ENCODE results near the gene YY1AP1. TPM values are rescaled to one million over a fixed set of nuclear protein-coding genes. Genes with fewer than 3 reads are reported as not detected.

YY1AP1 gene
- total RNA-seq, 1 experiment from 2014 or later = 40.3 TPM

DNA sequence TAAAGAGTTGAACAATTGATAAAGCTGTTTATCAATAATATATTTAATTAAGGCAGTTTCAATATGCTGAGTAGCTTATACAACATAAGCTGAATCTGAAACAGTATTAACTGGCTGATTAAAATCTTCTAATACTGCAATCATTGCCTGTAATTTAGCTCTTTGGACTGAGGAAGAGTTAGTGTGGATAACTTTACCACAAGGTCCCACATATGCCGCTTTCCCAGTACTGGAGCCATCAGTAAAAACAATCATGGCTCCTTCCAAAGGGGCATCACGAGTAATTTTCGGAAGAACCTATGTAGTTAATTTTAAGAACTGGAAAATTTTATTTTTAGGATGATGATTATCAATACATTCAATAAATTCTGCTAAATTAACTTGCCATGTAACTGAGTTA lies 7.0 kb upstream of the YY1AP1 start:
- ChIA-PET RAD21 (ENCODE audit: low non-redundant PET in 1 of 2, low total read pairs in 2 of 2, uncharacterized antibody in 2 of 2, unreplicated experiment in 2 of 2) (no interaction called here), POLR2A (no interaction called here), CTCF (no interaction called here)
- TF ChIP-seq SRF (IDR thresholded peaks at IDR 0.05; ENCODE audit: low read depth) = no peak
- TF ChIP-seq, protein P1, sequence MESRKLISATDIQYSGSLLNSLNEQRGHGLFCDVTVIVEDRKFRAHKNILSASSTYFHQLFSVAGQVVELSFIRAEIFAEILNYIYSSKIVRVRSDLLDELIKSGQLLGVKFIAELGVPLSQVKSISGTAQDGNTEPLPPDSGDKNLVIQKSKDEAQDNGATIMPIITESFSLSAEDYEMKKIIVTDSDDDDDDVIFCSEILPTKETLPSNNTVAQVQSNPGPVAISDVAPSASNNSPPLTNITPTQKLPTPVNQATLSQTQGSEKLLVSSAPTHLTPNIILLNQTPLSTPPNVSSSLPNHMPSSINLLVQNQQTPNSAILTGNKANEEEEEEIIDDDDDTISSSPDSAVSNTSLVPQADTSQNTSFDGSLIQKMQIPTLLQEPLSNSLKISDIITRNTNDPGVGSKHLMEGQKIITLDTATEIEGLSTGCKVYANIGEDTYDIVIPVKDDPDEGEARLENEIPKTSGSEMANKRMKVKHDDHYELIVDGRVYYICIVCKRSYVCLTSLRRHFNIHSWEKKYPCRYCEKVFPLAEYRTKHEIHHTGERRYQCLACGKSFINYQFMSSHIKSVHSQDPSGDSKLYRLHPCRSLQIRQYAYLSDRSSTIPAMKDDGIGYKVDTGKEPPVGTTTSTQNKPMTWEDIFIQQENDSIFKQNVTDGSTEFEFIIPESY (IDR thresholded peaks at IDR 0.05; ENCODE audit: extremely low read depth, insufficient replicate concordance, low read length) = no peak
- no peak for TF ChIP-seq FOSL1 (IDR thresholded peaks at IDR 0.05; ENCODE audit: low read depth)
- no peak for TF ChIP-seq EGR1 (IDR thresholded peaks at IDR 0.05; ENCODE audit: low read depth)
- TF ChIP-seq EZH2 (IDR thresholded peaks at IDR 0.05) = no peak
- no peak for TF ChIP-seq CEBPB (IDR thresholded peaks at IDR 0.05; ENCODE audit: low read depth)
- no peak for TF ChIP-seq SP1 (IDR thresholded peaks at IDR 0.05; ENCODE audit: low read depth)
- TF ChIP-seq, protein P2, sequence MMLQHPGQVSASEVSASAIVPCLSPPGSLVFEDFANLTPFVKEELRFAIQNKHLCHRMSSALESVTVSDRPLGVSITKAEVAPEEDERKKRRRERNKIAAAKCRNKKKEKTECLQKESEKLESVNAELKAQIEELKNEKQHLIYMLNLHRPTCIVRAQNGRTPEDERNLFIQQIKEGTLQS (IDR thresholded peaks at IDR 0.05) = no peak
- no peak for TF ChIP-seq TCF7L2 (IDR thresholded peaks at IDR 0.05; ENCODE audit: borderline replicate concordance, extremely low read depth, insufficient read depth, insufficient read length)
- Histone ChIP-seq H3K36me3 (ENCODE audit: control insufficient read depth in 1 of 2, insufficient read depth in 2 of 2, low read length in 2 of 2) (peaks cover 5 to 43% of the 10 kb centered on the region in 2 experiments), H4K20me1 (ENCODE audit: insufficient read depth) (peaks cover 4% of the 10 kb centered on the region; the same call in 1 of the 2 replicates), H3K4me1 (ENCODE audit: control insufficient read depth in 1 of 2, insufficient read depth in 2 of 2, low read length in 2 of 2) (no peaks in the 10 kb centered on the region; a peak in 1 of 4 replicates), H3K27me3 (ENCODE audit: insufficient read depth, low read length) (no peaks in the 10 kb centered on the region), H3K4me3 (replicated peaks in 1 of 2; ENCODE audit: low read depth in 1 of 2, low read length in 2 of 2) (no peak overlapping the region), H3K9ac (ENCODE audit: low read length) (no peak overlapping the region), H3K4me2 (ENCODE audit: low read length) (no peak overlapping the region), H3K27ac (ENCODE audit: low read depth, low read length) (no peak overlapping the region), H2AFZ (ENCODE audit: low read depth, low read length, poor library complexity, severe bottlenecking) (no peak overlapping the region), H3K9me3 (ENCODE audit: control insufficient read depth in 1 of 2, insufficient read depth in 1 of 2, low read depth in 1 of 2, low read length in 2 of 2) (no peaks in the 10 kb centered on the region), H3K79me2 (ENCODE audit: insufficient read depth, low read length) (peaks cover 98% of the 10 kb centered on the region), H3K9me2 (ENCODE audit: insufficient read depth) (no peaks in the 10 kb centered on the region)
- DNase-seq (ENCODE audit: low read depth, low spot score) (no peak), ATAC-seq (no peak)
- intact Hi-C loops (cut with micrococcal nuclease) = no loop called here
- BruUV-seq (replicated peaks) = no TSS peak
